CD4-positive, alpha-beta T cell treated with Interleukin-12 subunit alpha and Interleukin-12 subunit beta, for 1 hour (primary cell): ENCODE measurements around the gene DUOXA2.
"Not testable (repeated sequence)": the region's sequence is repeated elsewhere in the genome, so short reads cannot be mapped to it uniquely, and the experiment has no call there.

ENCODE experiments used
- DNase-seq: peaks from one replicate; pipeline ENCODE4 v3.0.0-alpha.2; 2020

DUOXA2 gene

GRCh38 chr15:45097466-45097865 lies 16.7 kb upstream of the DUOXA2 start:
- DNase-seq = no peak

GRCh38 chr15:45099549-45100165 lies 14.5 kb upstream of the DUOXA2 start:
- no peak for DNase-seq

GRCh38 chr15:45100884-45101625 lies 13.1 kb upstream of the DUOXA2 start:
- DNase-seq = no peak

- DNase-seq = no peak
Observed at GRCh38 chr15:45101749-45102148, 12.4 kb upstream of the DUOXA2 start.

GRCh38 chr15:45102226-45102625 lies 11.9 kb upstream of the DUOXA2 start:
- no peak for DNase-seq

GRCh38 chr15:45104170-45104569 lies 10.0 kb upstream of the DUOXA2 start:
- not testable (repeated sequence) for DNase-seq

GRCh38 chr15:45105586-45105985 lies 8.5 kb upstream of the DUOXA2 start:
- DNase-seq = no peak

GRCh38 chr15:45106002-45106790 lies 7.9 kb upstream of the DUOXA2 start:
- DNase-seq = no peak

GRCh38 chr15:45107941-45108630 lies 6.0 kb upstream of the DUOXA2 start:
- DNase-seq = no peak

GRCh38 chr15:45110256-45110820 lies 3.8 kb upstream of the DUOXA2 start:
- no peak for DNase-seq

GRCh38 chr15:45111390-45112142 lies 2.6 kb upstream of the DUOXA2 start:
- DNase-seq = no peak

GRCh38 chr15:45112143-45112590 lies 2.0 kb upstream of the DUOXA2 start:
- DNase-seq = no peak

GRCh38 chr15:45112591-45113379 lies 1.3 kb upstream of the DUOXA2 start:
- DNase-seq = no peak

GRCh38 chr15:45113380-45113990 lies 641 bp upstream of the DUOXA2 start:
- DNase-seq = no peak

- no peak for DNase-seq
Observed at GRCh38 chr15:45114751-45115085, 592 bp downstream of the DUOXA2 start.

GRCh38 chr15:45115312-45115820 lies 1.2 kb downstream of the DUOXA2 start:
- DNase-seq = no peak

- DNase-seq = no peak
Observed at GRCh38 chr15:45116006-45116481, 1.9 kb downstream of the DUOXA2 start.

- DNase-seq = no peak
Observed at GRCh38 chr15:45116482-45117307, 2.6 kb downstream of the DUOXA2 start.

GRCh38 chr15:45117308-45118130 lies 3.4 kb downstream of the DUOXA2 start:
- no peak for DNase-seq
